ENCODE results near the gene CRNKL1.
"Not testable (repeated sequence)": the region's sequence is repeated elsewhere in the genome, so short reads cannot be mapped to it uniquely, and the experiment has no call there.

The CRNKL1 gene

GRCh38 chr20:20012541-20012940 is 39.7 kb downstream of the CRNKL1 start:
- no peak for TF ChIP-seq CTCF (IDR thresholded peaks at IDR 0.05; ENCODE audit: borderline replicate concordance, insufficient read depth, low read depth, low read length)

GRCh38 chr20:20010639-20011500 is 41.4 kb downstream of the CRNKL1 start:
- TF ChIP-seq CTCF (IDR thresholded peaks at IDR 0.05; ENCODE audit: borderline replicate concordance, insufficient read depth, low read depth, low read length) = no peak
- H3K4me3 ChIP-seq (ENCODE audit: low read depth, low read length) = no peak overlapping the region

More at GRCh38 chr20:20012541-20012940, 39.7 kb downstream of the CRNKL1 start:
- H3K4me3 ChIP-seq (ENCODE audit: low read depth, low read length) = no peak overlapping the region

- no peak overlapping the region for H3K4me3 ChIP-seq (ENCODE audit: low read depth, low read length)
- no peak for TF ChIP-seq CTCF (IDR thresholded peaks at IDR 0.05; ENCODE audit: borderline replicate concordance, insufficient read depth, low read depth, low read length)
Observed at GRCh38 chr20:20009784-20010253, 42.4 kb downstream of the CRNKL1 start.

- no peak overlapping the region for H3K4me3 ChIP-seq (ENCODE audit: low read depth, low read length)
- TF ChIP-seq CTCF (IDR thresholded peaks at IDR 0.05; ENCODE audit: borderline replicate concordance, insufficient read depth, low read depth, low read length) = no peak
Observed at GRCh38 chr20:20005342-20005741, 46.9 kb downstream of the CRNKL1 start.

- not testable (repeated sequence) for H3K4me3 ChIP-seq (ENCODE audit: low read depth, low read length)
Observed at GRCh38 chr20:20003955-20004322, 48.3 kb downstream of the CRNKL1 start.

GRCh38 chr20:20003031-20003954 is 49.0 kb downstream of the CRNKL1 start:
- no peak for TF ChIP-seq CTCF (IDR thresholded peaks at IDR 0.05; ENCODE audit: borderline replicate concordance, insufficient read depth, low read depth, low read length)
- H3K4me3 ChIP-seq (ENCODE audit: low read depth, low read length) = no peak overlapping the region

Data from GM12875 (cell line).